Activated effector memory CD4-positive, alpha-beta T cell treated with Interleukin-2 at 50 U/mL for 16 hours (primary cell): ENCODE results near the gene YWHAQ.
A peak's percentile ranks its signal among the peaks of the same experiment; 100 is the strongest.
"Not testable (repeated sequence)": the region's sequence is repeated elsewhere in the genome, so short reads cannot be mapped to it uniquely, and the experiment has no call there.

Experiments
- DNase-seq: peaks from one replicate; pipeline ENCODE4 v3.0.0-alpha.2; 2020

YWHAQ gene

GRCh38 chr2:9590641-9591040, 40.2 kb downstream of the YWHAQ start:
- DNase-seq = no peak

GRCh38 chr2:9586465-9586864, 44.3 kb downstream of the YWHAQ start:
- no peak for DNase-seq

GRCh38 chr2:9585486-9585885, 45.3 kb downstream of the YWHAQ start:
- no peak for DNase-seq

- DNase-seq = not testable (repeated sequence)
These were observed 45.9 kb downstream of the YWHAQ start for GRCh38 chr2:9584902-9585301.

- no peak for DNase-seq
These were observed 48.2 kb downstream of the YWHAQ start for GRCh38 chr2:9582624-9583023.

- no peak for DNase-seq
These were observed 52.1 kb downstream of the YWHAQ start for GRCh38 chr2:9578467-9579235.

GRCh38 chr2:9574331-9574730, 56.5 kb downstream of the YWHAQ start:
- no peak for DNase-seq

- DNase-seq = no peak
These were observed 57.0 kb downstream of the YWHAQ start for GRCh38 chr2:9573840-9574239.

GRCh38 chr2:9573013-9573720, 57.6 kb downstream of the YWHAQ start:
- no peak for DNase-seq

GRCh38 chr2:9570182-9571060, 60.4 kb downstream of the YWHAQ start:
- no peak for DNase-seq

- no peak for DNase-seq
These were observed 65.2 kb downstream of the YWHAQ start for GRCh38 chr2:9565436-9566153.

GRCh38 chr2:9560628-9561027, 70.2 kb downstream of the YWHAQ start:
- no peak for DNase-seq

GRCh38 chr2:9558948-9559381, 71.8 kb downstream of the YWHAQ start:
- no peak for DNase-seq

- peak; percentile 8 for DNase-seq
These were observed 74.6 kb downstream of the YWHAQ start for GRCh38 chr2:9556121-9556743.

- peak; percentile 79 for DNase-seq
These were observed 75.3 kb downstream of the YWHAQ start, which contains the start of gene ADAM17 for GRCh38 chr2:9555297-9556120. TSS of gene ADAM17 (minus strand) at chr2:9555830. CDS start at chr2:9555605, 225 bp downstream.

- peak; percentile 3 for DNase-seq
These were observed 75.9 kb downstream of the YWHAQ start for GRCh38 chr2:9554921-9555296.

GRCh38 chr2:9552219-9553178, 78.3 kb downstream of the YWHAQ start:
- DNase-seq = no peak

- not testable (repeated sequence) for DNase-seq
These were observed 79.9 kb downstream of the YWHAQ start for GRCh38 chr2:9550859-9551391.

GRCh38 chr2:9549420-9549819, 81.4 kb downstream of the YWHAQ start:
- no peak for DNase-seq

GRCh38 chr2:9548506-9548905, 82.3 kb downstream of the YWHAQ start:
- DNase-seq = no peak
